Measurements from ENCODE around the gene IVD.
A peak's percentile ranks its signal among the peaks of the same experiment; 100 is the strongest.

Gene IVD

DNA sequence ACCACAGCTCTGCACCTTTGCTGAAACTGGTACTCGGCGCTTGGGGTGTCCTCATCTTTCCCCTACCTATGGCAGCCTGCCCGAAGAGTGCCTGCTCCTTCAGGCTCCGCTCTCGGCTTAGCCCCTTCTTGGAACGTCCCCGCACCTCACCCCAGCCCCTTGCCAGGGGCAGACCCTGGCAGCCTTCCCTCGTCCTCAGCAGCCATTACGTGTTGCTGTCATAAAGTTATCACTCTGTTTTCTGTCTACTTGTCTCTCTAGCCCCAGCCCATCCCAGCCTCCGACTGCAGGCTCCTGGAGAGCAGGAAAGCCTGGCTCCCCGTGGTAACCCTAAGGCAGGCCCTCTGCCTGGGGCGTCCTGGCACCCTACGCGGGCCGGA lies 30.1 kb downstream of the IVD start:
- 25 to 52% methylated on average over 9 to 13 of the region's 15 CpGs for WGBS, 2 experiments (ENCODE audit: insufficient coverage in 2 of 2)
- no peaks in the 10 kb centered on the region for H3K36me3 ChIP-seq (ENCODE audit: control insufficient read depth, insufficient read depth, low read length)
- H3K4me3 ChIP-seq (ENCODE audit: extremely low read depth, insufficient read depth, low read length, poor library complexity, severe bottlenecking), result peak overlapping the region; percentile 43

DNA sequence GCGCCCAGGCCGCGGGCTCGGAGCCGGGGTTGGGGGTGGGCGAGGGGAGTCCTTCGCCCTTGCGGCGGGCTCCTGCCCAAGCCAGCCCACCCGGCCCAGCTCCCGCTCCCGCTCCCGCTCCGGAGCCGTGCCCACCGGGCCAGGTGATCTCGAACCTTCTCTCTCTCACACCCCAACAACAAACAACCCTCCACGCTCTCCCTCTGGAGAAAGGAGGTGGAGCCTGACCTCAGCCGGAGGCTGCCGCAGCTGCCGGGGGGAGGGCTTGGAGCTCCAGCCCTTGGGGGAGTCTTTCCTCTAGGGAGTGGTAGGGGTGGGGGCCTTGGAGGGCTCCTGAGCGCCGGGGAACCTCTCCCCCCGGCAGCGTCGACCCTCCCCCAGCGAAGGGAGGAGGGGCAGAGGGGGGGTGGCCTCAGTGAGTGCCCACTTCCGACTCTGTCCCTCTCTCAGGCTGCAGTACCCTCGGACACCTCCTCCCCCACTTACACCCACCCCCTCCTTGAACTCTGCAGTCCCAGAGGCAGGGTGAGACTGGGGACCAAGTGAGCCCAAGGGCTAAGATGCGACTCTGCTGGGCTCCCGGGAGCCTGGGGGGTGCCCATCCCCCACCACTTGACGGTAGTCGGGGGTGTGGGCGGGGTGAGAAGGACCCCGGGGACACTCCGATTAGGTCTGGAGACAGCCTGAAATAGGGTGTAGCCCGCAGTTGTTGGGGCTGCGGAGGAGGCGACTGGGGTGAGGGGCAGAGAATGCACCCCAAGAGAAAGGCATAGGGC lies 30.7 kb downstream of the IVD start:
- no peaks in the 10 kb centered on the region for H3K36me3 ChIP-seq (ENCODE audit: control insufficient read depth, insufficient read depth, low read length)
- H3K27ac ChIP-seq (ENCODE audit: low read depth, low read length, severe bottlenecking), result no peak overlapping the region
- H3K4me1 ChIP-seq (ENCODE audit: control insufficient read depth, insufficient read depth, low read length, poor library complexity, severe bottlenecking), result peaks cover 27% of the 10 kb centered on the region
- peak overlapping the region; percentile 43 for H3K4me3 ChIP-seq (ENCODE audit: extremely low read depth, insufficient read depth, low read length, poor library complexity, severe bottlenecking)
- no peaks in the 10 kb centered on the region for H3K9me3 ChIP-seq (ENCODE audit: control insufficient read depth, low read length)
- WGBS, 2 experiments (ENCODE audit: insufficient coverage in 2 of 2), result 0 to 4% methylated on average over 7 to 16 of the region's 39 CpGs

More for the DNA sequence above, 30.1 kb downstream of the IVD start:
- Histone ChIP-seq H3K9me3 (ENCODE audit: control insufficient read depth, low read length) (no peaks in the 10 kb centered on the region), H3K27ac (ENCODE audit: low read depth, low read length, severe bottlenecking) (no peak overlapping the region), H3K4me1 (ENCODE audit: control insufficient read depth, insufficient read depth, low read length, poor library complexity, severe bottlenecking) (peaks cover 27% of the 10 kb centered on the region)

DNA sequence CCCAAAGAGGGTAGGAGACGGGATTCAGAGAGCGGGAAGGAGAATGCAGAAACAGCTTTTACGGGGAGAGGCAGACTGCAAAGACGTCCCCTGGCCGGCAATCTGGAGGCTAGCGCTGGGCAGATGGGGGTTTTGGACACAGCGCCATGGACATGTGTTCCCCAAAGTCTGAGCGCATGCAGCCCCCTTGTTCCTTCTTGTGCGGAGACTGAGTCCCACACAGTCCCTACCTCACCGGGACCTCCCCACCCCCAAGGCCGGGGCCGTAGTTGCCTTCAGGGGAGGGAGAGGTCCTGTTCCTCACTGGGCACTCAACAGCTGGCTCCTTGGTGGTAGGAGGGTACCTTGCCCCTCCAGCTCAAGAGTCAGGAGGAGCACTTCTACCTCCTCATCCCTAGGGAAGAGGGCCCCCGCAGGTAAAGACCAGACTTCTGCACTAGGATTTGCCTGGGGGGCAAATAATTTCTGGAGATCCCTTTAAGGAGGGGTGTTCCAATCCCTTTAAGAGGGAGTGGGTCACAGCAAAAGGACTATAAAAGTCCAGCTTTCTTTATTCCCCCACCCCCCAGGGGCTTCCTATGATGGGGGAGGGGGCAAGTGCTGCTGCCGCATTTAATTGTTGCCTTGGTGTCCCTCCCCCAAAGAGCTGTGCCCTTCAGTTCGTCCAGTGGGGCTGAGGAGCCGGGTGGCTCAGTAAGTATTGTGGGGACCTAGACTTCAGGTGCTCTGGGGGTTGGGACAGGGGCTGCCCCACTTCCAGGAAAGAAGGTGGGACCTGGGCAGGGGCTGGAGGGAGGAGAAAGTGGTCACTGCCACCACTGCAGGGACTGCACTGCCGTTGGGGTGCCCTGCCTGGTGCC lies 31.5 kb downstream of the IVD start:
- WGBS, 2 experiments (ENCODE audit: insufficient coverage in 2 of 2), result 0 to 8% methylated on average over 8 to 12 of the region's 17 CpGs
- Histone ChIP-seq H3K9me3 (ENCODE audit: control insufficient read depth, low read length) (no peaks in the 10 kb centered on the region), H3K4me3 (ENCODE audit: extremely low read depth, insufficient read depth, low read length, poor library complexity, severe bottlenecking) (peak overlapping the region; percentile 43), H3K27ac (ENCODE audit: low read depth, low read length, severe bottlenecking) (no peak overlapping the region), H3K36me3 (ENCODE audit: control insufficient read depth, insufficient read depth, low read length) (no peaks in the 10 kb centered on the region), H3K4me1 (ENCODE audit: control insufficient read depth, insufficient read depth, low read length, poor library complexity, severe bottlenecking) (peaks cover 27% of the 10 kb centered on the region)

DNA sequence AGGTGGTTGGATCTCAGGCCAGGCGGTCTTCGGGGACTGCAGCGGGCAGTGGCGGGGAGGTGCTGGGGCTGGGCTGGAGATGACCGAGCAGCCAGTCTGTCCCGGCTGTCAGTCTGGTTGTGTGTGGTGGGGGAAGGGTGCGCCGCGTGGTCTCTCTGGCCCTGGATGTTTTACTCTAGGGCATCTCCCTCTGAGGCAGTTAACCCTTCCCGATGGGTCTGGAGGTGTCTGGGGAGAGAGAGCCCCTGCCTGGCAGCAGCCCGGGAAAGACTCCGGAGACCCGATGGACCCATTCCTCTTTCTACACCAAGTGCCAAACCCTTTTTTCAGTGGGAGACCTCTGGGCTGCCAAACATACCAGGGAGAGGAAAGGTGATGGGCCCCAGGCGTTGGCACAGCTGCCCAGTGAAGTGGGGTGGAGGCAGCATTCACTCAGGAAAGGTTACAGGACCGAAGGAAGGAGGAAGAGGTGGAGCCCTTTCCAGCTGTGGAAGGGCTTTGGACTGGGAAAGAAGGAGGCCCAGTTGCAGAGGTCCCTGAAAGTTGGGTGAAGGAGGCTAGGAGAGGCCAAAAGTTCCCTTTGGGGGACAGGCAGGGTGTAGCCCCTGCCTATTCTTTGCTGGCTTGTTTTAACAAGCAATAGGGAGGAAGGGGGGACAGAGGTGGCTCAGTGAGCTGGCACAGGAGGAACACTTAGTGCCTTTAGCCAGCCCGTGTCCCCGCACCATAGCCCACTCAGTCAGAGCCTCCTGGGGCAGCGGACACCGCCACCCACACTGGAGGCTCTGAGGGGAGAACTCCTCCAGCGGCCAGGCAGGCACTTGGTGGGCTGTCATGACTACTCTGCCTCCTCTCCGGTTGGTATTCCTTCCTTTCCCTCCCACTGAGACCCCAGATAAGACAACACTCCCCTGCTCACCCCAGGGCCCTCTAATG lies 32.4 kb downstream of the IVD start:
- Histone ChIP-seq H3K4me3 (ENCODE audit: extremely low read depth, insufficient read depth, low read length, poor library complexity, severe bottlenecking) (peak overlapping the region; percentile 43), H3K4me1 (ENCODE audit: control insufficient read depth, insufficient read depth, low read length, poor library complexity, severe bottlenecking) (peaks cover 31% of the 10 kb centered on the region), H3K9me3 (ENCODE audit: control insufficient read depth, low read length) (no peaks in the 10 kb centered on the region), H3K27ac (ENCODE audit: low read depth, low read length, severe bottlenecking) (no peak overlapping the region), H3K36me3 (ENCODE audit: control insufficient read depth, insufficient read depth, low read length) (peaks cover 2% of the 10 kb centered on the region)
- 38 to 54% methylated on average over 14 to 15 of the region's 21 CpGs for WGBS, 2 experiments (ENCODE audit: insufficient coverage in 2 of 2)

DNA sequence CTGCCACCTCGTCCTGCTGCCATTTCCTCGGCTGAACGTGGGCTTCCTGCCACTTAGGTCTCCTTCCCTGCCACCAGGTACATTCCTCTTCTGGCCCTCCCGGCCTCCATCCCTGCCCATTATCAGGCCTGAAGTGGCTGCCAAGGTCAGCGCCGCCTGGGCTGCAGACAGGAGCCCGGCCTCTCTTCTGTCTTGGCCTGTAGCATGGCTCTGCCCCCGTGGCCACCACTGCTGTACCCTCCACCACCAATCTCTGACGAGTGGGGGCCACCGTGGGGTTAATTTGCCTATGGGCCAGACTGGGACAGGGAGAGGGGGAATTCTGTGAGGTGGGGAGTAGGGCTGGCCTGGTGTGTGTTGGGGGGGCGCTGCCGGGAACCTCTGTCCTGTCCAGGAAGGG lies 33.1 kb downstream of the IVD start:
- H3K4me1 ChIP-seq (ENCODE audit: control insufficient read depth, insufficient read depth, low read length, poor library complexity, severe bottlenecking), result peaks cover 38% of the 10 kb centered on the region
- H3K36me3 ChIP-seq (ENCODE audit: control insufficient read depth, insufficient read depth, low read length), result peaks cover 3% of the 10 kb centered on the region
- WGBS, 2 experiments (ENCODE audit: insufficient coverage in 2 of 2), result 43 to 55% methylated on average over 5 to 9 of the region's 12 CpGs
- H3K9me3 ChIP-seq (ENCODE audit: control insufficient read depth, low read length), result no peaks in the 10 kb centered on the region
- no peak overlapping the region for H3K27ac ChIP-seq (ENCODE audit: low read depth, low read length, severe bottlenecking)
- no peak overlapping the region for H3K4me3 ChIP-seq (ENCODE audit: extremely low read depth, insufficient read depth, low read length, poor library complexity, severe bottlenecking)

DNA sequence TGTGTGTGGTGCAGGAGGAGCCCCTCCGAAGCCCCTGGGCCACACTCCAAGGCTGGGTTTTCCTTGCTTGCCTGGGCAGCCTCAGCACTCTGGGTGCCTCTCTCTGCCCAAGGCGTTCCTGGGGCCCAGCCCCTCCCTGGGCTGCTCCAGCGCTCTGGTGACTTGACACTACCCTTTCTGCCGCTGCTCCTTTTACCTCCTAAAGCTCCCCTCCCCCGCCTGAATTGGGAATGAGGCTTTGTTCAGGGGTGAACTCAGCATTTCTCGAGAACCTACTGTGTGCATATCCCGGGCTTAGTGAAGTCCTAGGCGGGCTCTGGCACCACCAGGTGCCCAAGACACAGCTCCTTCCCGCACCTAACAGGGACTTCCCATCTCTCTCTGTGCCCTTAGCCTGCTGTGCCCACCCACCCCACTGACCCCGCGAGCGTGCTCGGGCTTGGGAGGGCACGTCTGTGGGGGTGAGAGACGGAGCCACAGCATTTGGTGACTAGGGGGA lies 33.9 kb downstream of the IVD start:
- peak overlapping the region; percentile 25 for H3K27ac ChIP-seq (ENCODE audit: low read depth, low read length, severe bottlenecking)
- 0 to 2% methylated on average over 8 to 9 of the region's 15 CpGs for WGBS, 2 experiments (ENCODE audit: insufficient coverage in 2 of 2)
- H3K36me3 ChIP-seq (ENCODE audit: control insufficient read depth, insufficient read depth, low read length), result peaks cover 3% of the 10 kb centered on the region
- no peaks in the 10 kb centered on the region for H3K9me3 ChIP-seq (ENCODE audit: control insufficient read depth, low read length)
- peaks cover 42% of the 10 kb centered on the region for H3K4me1 ChIP-seq (ENCODE audit: control insufficient read depth, insufficient read depth, low read length, poor library complexity, severe bottlenecking)
- H3K4me3 ChIP-seq (ENCODE audit: extremely low read depth, insufficient read depth, low read length, poor library complexity, severe bottlenecking), result peak overlapping the region; percentile 59

DNA sequence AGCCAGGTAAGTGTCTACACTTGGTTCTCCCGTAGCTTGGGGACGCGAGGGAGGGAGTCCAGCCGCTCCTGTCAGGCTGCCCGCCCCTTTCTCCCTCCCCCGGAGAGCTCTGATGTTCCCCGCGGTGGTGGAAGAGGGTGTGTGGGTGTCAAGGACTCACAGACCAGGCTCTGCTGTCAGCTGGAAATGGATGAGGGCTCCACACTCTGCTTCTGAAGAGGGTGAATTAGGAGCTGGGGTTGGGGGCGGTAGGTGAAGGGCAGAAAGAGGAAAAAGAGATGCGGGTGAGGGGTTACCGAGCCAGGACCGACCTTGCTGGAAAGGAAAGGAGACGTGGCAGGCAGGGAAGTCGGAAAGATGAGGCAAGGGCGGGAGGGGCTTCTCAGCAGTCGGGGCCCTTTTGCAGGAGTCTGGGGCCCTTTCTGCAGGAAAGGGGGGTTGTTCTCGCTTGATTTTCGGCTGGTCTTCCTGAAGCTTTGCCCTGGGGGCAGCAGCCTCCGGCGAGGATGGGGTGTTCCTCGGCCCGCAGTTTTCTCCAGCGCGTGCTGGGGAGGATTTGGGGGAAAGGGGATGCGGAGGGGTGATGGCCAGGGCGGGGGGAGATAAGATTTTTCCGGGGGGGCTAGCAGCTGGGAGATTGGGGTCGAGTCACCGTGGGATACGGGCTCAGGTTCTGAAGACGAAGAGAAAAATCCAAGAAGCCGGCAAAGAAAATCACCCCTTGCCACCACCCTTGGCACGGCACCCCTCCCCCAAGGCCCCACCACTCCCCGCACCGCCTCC lies 34.6 kb downstream of the IVD start:
- WGBS, 2 experiments (ENCODE audit: insufficient coverage in 2 of 2), result 0 to 3% methylated on average over 6 to 20 of the region's 35 CpGs
- H3K4me3 ChIP-seq (ENCODE audit: extremely low read depth, insufficient read depth, low read length, poor library complexity, severe bottlenecking), result peak overlapping the region; percentile 59
- H3K36me3 ChIP-seq (ENCODE audit: control insufficient read depth, insufficient read depth, low read length), result peaks cover 3% of the 10 kb centered on the region
- H3K4me1 ChIP-seq (ENCODE audit: control insufficient read depth, insufficient read depth, low read length, poor library complexity, severe bottlenecking), result peaks cover 49% of the 10 kb centered on the region
- H3K27ac ChIP-seq (ENCODE audit: low read depth, low read length, severe bottlenecking), result peak overlapping the region; percentile 25
- no peaks in the 10 kb centered on the region for H3K9me3 ChIP-seq (ENCODE audit: control insufficient read depth, low read length)

DNA sequence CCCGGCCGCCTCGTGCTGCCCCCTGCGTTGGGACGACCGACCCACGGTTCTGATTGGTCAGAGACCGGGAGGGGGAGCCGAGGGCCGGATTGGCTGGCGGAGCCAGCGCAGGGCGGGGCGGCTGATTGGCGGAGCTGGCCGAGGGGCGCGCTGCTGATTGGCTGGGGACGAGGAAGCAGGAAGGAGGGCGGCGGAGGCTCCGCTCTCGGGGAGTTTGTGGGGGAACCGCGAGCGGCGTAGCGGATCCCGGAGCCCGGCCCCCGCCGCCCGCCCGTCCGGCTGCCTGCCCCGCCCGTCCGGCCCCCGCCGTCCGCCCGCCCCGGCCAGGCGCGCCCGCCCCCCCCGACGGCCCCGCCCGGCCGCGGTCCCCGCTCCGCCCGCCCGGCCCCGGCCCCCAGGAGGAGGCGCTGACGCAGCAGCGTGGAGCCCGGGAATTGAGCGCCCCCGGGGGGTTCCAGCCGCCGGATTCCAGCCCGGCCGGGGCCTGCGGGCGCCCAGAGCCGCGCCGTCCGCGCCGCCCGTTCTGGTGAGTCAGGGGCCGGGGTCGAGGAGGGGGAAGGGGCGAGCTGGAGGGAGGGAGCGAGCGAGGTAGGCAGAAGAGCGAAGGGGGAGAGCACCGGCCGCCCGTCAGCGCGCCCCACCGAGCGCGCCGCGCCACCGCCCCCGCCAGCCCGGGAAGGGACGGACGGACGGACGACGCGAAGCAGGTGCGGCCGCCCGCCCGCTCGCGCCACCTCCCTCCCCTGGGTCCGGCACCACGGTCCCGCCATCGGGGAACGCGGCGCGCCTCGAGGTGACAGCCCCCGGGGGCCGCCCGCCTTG lies 35.4 kb downstream of the IVD start, which contains the start of gene BAHD1:
BAHD1 (plus strand) TSS at position 211 of the 822 bp plus-strand sequence. CDS start 17,512 bp downstream, outside the sequence.
- peaks cover 3% of the 10 kb centered on the region for H3K36me3 ChIP-seq (ENCODE audit: control insufficient read depth, insufficient read depth, low read length)
- WGBS, 2 experiments (ENCODE audit: insufficient coverage in 2 of 2), result 0 to 1% methylated on average over 55 to 57 of the region's 119 CpGs
- H3K4me3 ChIP-seq (ENCODE audit: extremely low read depth, insufficient read depth, low read length, poor library complexity, severe bottlenecking), result peak within 1 kb of the TSS; percentile 70
- H3K9me3 ChIP-seq (ENCODE audit: control insufficient read depth, low read length), result no peaks in the 10 kb centered on the region
- peaks cover 57% of the 10 kb centered on the region for H3K4me1 ChIP-seq (ENCODE audit: control insufficient read depth, insufficient read depth, low read length, poor library complexity, severe bottlenecking)
- peak within 1 kb of the TSS; percentile 41 for H3K27ac ChIP-seq (ENCODE audit: low read depth, low read length, severe bottlenecking)

Measured in mesodermal cell (in vitro differentiated cells).